BJ (cell line): Measurements from ENCODE around the gene THBS3. TPM values are rescaled to one million over a fixed set of nuclear protein-coding genes. Genes with fewer than 3 reads are reported as not detected.

Experiments
- CTCF ChIA-PET: fragments of 350-600 bp; formaldehyde crosslinking; extraction: SDS; loops from one replicate; lab custom pipeline; 2021; ENCODE audit warnings: antibody characterized with exemption, inconsistent platforms; lab: Yijun Ruan, JAX
- POLR2A ChIA-PET: fragments of 300-600 bp; sonication (Branson Sonifier 250); formaldehyde crosslinking; extraction: SDS; loops from one replicate; lab custom pipeline; 2021; ENCODE audit warnings: antibody characterized with exemption; lab: Charles Lee
- DNase-seq: peaks from one replicate; pipeline ENCODE4 v3.0.0-alpha.2; 2011; ENCODE audit warnings: low read depth
- H3K27me3 ChIP-seq: 2 replicates; pipeline ENCODE4 v1.6.0; 2011; ENCODE audit warnings: low read length; ENCODE audit not compliant: control insufficient read depth, insufficient read depth
- H3K36me3 ChIP-seq: 2 replicates; pipeline ENCODE4 v1.5.1; 2011; ENCODE audit warnings: low read length; ENCODE audit not compliant: control insufficient read depth, insufficient read depth
- H3K4me3 ChIP-seq: 2 replicates; pipeline ENCODE4 v1.5.1; 2011; ENCODE audit warnings: low read depth, mild to moderate bottlenecking, control low read depth, low read length
- CTCF ChIP-seq: IDR thresholded peaks from 2 replicates; pipeline ENCODE4 v1.5.1; 2011; ENCODE audit warnings: low read depth, mild to moderate bottlenecking, control low read depth, inconsistent platforms, low read length, moderate library complexity; ENCODE audit not compliant: insufficient read depth
- polyA plus RNA-seq: library from polyadenylated mRNA; depleted of rRNA; stranded (reverse); fragments of >200 nt; gene quantifications from 2 replicates; pipeline ENCODE4 v1.2.3, GENCODE V29; 2011

THBS3 gene
- polyA plus RNA-seq, 1 experiment = 61.4 TPM

- Histone ChIP-seq H3K4me3 (no peak overlapping the region), H3K36me3 (peaks cover 26% of the 10 kb centered on the region), H3K27me3 (no peaks in the 10 kb centered on the region)
- TF ChIP-seq CTCF = peak; percentile 94
- CTCF ChIA-PET = interaction anchor here (0.8 to 10.5 kb wide), 9 partner anchors 9 to 115 kb away, joined by 3 to 147 read pairs (median 16); partner anchors contain the start of gene THBS3
- POLR2A ChIA-PET = no interaction called here
- no peak for DNase-seq
These were observed 31.1 kb downstream of the THBS3 start for GRCh38 chr1:155176544-155177071.

GRCh38 chr1:155175927-155176371 is 31.7 kb downstream of the THBS3 start:
- ChIA-PET POLR2A (no interaction called here), CTCF (interaction anchor here (0.9 to 10.5 kb wide), 10 partner anchors 10 to 423 kb away, joined by 3 to 147 read pairs (median 12); partner anchors contain the start of gene THBS3)
- peaks cover 26% of the 10 kb centered on the region for H3K36me3 ChIP-seq
- H3K4me3 ChIP-seq = no peak overlapping the region
- no peak for DNase-seq
- H3K27me3 ChIP-seq = no peaks in the 10 kb centered on the region
- TF ChIP-seq CTCF = 0 out of 2 replicates have a peak, but pooled peaks have one; percentile 12

- Histone ChIP-seq H3K27me3 (no peaks in the 10 kb centered on the region), H3K4me3 (peak overlapping the region; percentile 97; the same call in 1 of the 2 replicates), H3K36me3 (peaks cover 26% of the 10 kb centered on the region)
- DNase-seq = no peak
- ChIA-PET POLR2A (interaction anchor here (0.7 kb wide), 1 partner anchor 1638 kb away, joined by 3 read pairs; no protein-coding TSS in a partner anchor), CTCF (interaction anchor here (0.8 to 10.5 kb wide), 13 partner anchors 10 to 424 kb away, joined by 3 to 147 read pairs (median 6); partner anchors contain the start of gene THBS3)
- TF ChIP-seq CTCF = no peak
These were observed 32.3 kb downstream of the THBS3 start for GRCh38 chr1:155175281-155175926.

GRCh38 chr1:155174324-155175280 is 33.1 kb downstream of the THBS3 start:
- peak overlapping the region; percentile 97 for H3K4me3 ChIP-seq
- no peak for DNase-seq
- POLR2A ChIA-PET = interaction anchor here (0.7 kb wide), 1 partner anchor 1637 kb away, joined by 3 read pairs; no protein-coding TSS in a partner anchor
- H3K27me3 ChIP-seq = no peaks in the 10 kb centered on the region
- no peak for TF ChIP-seq CTCF
- CTCF ChIA-PET = interaction anchor here (0.6 to 10.5 kb wide), 23 partner anchors 9 to 844 kb away, joined by 3 to 147 read pairs (median 4); partner anchors contain the start of gene THBS3
- H3K36me3 ChIP-seq = peaks cover 24% of the 10 kb centered on the region
